Neural progenitor cell (in vitro differentiated cells): ENCODE results near the gene PITPNC1.

Source experiments
- EZH2 ChIP-seq: fragments of 200-600 bp; sonication (generic); IDR thresholded peaks from 2 replicates; pipeline ENCODE4 v1.6.1; 2017; ENCODE audit warnings: antibody characterized with exemption, mild to moderate bottlenecking, moderate library complexity
- TF ChIP-seq, protein P1 (sequence below): fragments of 200-600 bp; sonication (generic); IDR thresholded peaks from 2 replicates; pipeline ENCODE4 v1.5.1; 2017; ENCODE audit warnings: antibody characterized with exemption, mild to moderate bottlenecking

GRCh38 chr17:67449065-67449464 lies 72.0 kb downstream of the PITPNC1 start:
- TF ChIP-seq, protein P1, sequence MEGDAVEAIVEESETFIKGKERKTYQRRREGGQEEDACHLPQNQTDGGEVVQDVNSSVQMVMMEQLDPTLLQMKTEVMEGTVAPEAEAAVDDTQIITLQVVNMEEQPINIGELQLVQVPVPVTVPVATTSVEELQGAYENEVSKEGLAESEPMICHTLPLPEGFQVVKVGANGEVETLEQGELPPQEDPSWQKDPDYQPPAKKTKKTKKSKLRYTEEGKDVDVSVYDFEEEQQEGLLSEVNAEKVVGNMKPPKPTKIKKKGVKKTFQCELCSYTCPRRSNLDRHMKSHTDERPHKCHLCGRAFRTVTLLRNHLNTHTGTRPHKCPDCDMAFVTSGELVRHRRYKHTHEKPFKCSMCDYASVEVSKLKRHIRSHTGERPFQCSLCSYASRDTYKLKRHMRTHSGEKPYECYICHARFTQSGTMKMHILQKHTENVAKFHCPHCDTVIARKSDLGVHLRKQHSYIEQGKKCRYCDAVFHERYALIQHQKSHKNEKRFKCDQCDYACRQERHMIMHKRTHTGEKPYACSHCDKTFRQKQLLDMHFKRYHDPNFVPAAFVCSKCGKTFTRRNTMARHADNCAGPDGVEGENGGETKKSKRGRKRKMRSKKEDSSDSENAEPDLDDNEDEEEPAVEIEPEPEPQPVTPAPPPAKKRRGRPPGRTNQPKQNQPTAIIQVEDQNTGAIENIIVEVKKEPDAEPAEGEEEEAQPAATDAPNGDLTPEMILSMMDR = no peak
- TF ChIP-seq EZH2 = no peak
